ENCODE data around the gene SLC12A3.
A peak's percentile ranks its signal among the peaks of the same experiment; 100 is the strongest.
"Not testable (repeated sequence)": the region's sequence is repeated elsewhere in the genome, so short reads cannot be mapped to it uniquely, and the experiment has no call there.

SLC12A3 gene

GRCh38 chr16:56929639-56930038, 64.6 kb downstream of the SLC12A3 start:
- Mint-ChIP-seq H3K9me3 (ENCODE audit: low read depth) (no peaks in the 10 kb centered on the region), H3K4me1 (ENCODE audit: low read depth) (peaks cover 13% of the 10 kb centered on the region), H3K4me3 (no peak overlapping the region), H3K36me3 (peaks cover 5% of the 10 kb centered on the region), H3K27me3 (no peaks in the 10 kb centered on the region), H3K27ac (no peak overlapping the region)

GRCh38 chr16:56930486-56931270, 65.7 kb downstream of the SLC12A3 start:
- H3K9me3 Mint-ChIP-seq (ENCODE audit: low read depth): no peaks in the 10 kb centered on the region
- no peaks in the 10 kb centered on the region for H3K27me3 Mint-ChIP-seq
- H3K27ac Mint-ChIP-seq: peak overlapping the region; percentile 95
- H3K4me1 Mint-ChIP-seq (ENCODE audit: low read depth): peaks cover 21% of the 10 kb centered on the region
- peak overlapping the region; percentile 61 for H3K4me3 Mint-ChIP-seq
- peaks cover 8% of the 10 kb centered on the region for H3K36me3 Mint-ChIP-seq

- H3K9me3 Mint-ChIP-seq (ENCODE audit: low read depth): no peaks in the 10 kb centered on the region
- H3K36me3 Mint-ChIP-seq: peaks cover 8% of the 10 kb centered on the region
- H3K27ac Mint-ChIP-seq: peak overlapping the region; percentile 95
Observed at GRCh38 chr16:56931271-56931891, 66.4 kb downstream of the SLC12A3 start.

GRCh38 chr16:56931892-56932720, 67.1 kb downstream of the SLC12A3 start, which contains the start of gene HERPUD1:
Gene HERPUD1, plus strand, starts transcription at chr16:56932142. Its CDS starts 103 bp downstream, at chr16:56932245.
- Mint-ChIP-seq H3K4me1 (ENCODE audit: low read depth) (peaks cover 33% of the 10 kb centered on the region), H3K4me3 (peak within 1 kb of the TSS; percentile 97), H3K27me3 (no peaks in the 10 kb centered on the region), H3K9me3 (ENCODE audit: low read depth) (no peaks in the 10 kb centered on the region), H3K27ac (peak within 1 kb of the TSS; percentile 95), H3K36me3 (peaks cover 12% of the 10 kb centered on the region)

More at GRCh38 chr16:56931271-56931891, 66.4 kb downstream of the SLC12A3 start:
- Mint-ChIP-seq H3K4me1 (ENCODE audit: low read depth) (peaks cover 26% of the 10 kb centered on the region), H3K4me3 (peak overlapping the region; percentile 61), H3K27me3 (no peaks in the 10 kb centered on the region)

GRCh38 chr16:56932721-56933619, 68.0 kb downstream of the SLC12A3 start:
- peaks cover 41% of the 10 kb centered on the region for H3K4me1 Mint-ChIP-seq (ENCODE audit: low read depth)
- H3K9me3 Mint-ChIP-seq (ENCODE audit: low read depth): no peaks in the 10 kb centered on the region
- H3K27me3 Mint-ChIP-seq: no peaks in the 10 kb centered on the region
- peak overlapping the region; percentile 95 for H3K27ac Mint-ChIP-seq
- H3K4me3 Mint-ChIP-seq: peak overlapping the region; percentile 97
- peaks cover 16% of the 10 kb centered on the region for H3K36me3 Mint-ChIP-seq

GRCh38 chr16:56933828-56934598, 69.0 kb downstream of the SLC12A3 start:
- Mint-ChIP-seq H3K27me3 (no peaks in the 10 kb centered on the region), H3K4me1 (ENCODE audit: low read depth) (peaks cover 52% of the 10 kb centered on the region), H3K27ac (peak overlapping the region; percentile 95), H3K9me3 (ENCODE audit: low read depth) (no peaks in the 10 kb centered on the region), H3K4me3 (peak overlapping the region; percentile 97), H3K36me3 (peaks cover 24% of the 10 kb centered on the region)

- peak overlapping the region; percentile 97 for H3K4me3 Mint-ChIP-seq
- H3K4me1 Mint-ChIP-seq (ENCODE audit: low read depth): peaks cover 58% of the 10 kb centered on the region
- not testable (repeated sequence) for H3K27me3 Mint-ChIP-seq; H3K9me3 Mint-ChIP-seq (ENCODE audit: low read depth)
- H3K36me3 Mint-ChIP-seq: peaks cover 28% of the 10 kb centered on the region
- H3K27ac Mint-ChIP-seq: peak overlapping the region; percentile 95
Observed at GRCh38 chr16:56934599-56935145, 69.7 kb downstream of the SLC12A3 start.

GRCh38 chr16:56935201-56935600, 70.2 kb downstream of the SLC12A3 start:
- peaks cover 64% of the 10 kb centered on the region for H3K4me1 Mint-ChIP-seq (ENCODE audit: low read depth)
- H3K36me3 Mint-ChIP-seq: peaks cover 28% of the 10 kb centered on the region
- peak overlapping the region; percentile 95 for H3K27ac Mint-ChIP-seq
- H3K9me3 Mint-ChIP-seq (ENCODE audit: low read depth): no peaks in the 10 kb centered on the region
- H3K4me3 Mint-ChIP-seq: peak overlapping the region; percentile 97
- H3K27me3 Mint-ChIP-seq: no peaks in the 10 kb centered on the region

- H3K36me3 Mint-ChIP-seq: peaks cover 28% of the 10 kb centered on the region
- peak overlapping the region; percentile 97 for H3K4me3 Mint-ChIP-seq
Observed at GRCh38 chr16:56936491-56936890, 71.5 kb downstream of the SLC12A3 start.

GRCh38 chr16:56936950-56937349, 71.9 kb downstream of the SLC12A3 start:
- Mint-ChIP-seq H3K4me3 (peak overlapping the region; percentile 97), H3K27me3 (no peaks in the 10 kb centered on the region), H3K4me1 (ENCODE audit: low read depth) (peaks cover 68% of the 10 kb centered on the region), H3K27ac (peak overlapping the region; percentile 95), H3K36me3 (peaks cover 28% of the 10 kb centered on the region), H3K9me3 (ENCODE audit: low read depth) (no peaks in the 10 kb centered on the region)

More at GRCh38 chr16:56936491-56936890, 71.5 kb downstream of the SLC12A3 start:
- H3K27me3 Mint-ChIP-seq: no peaks in the 10 kb centered on the region
- H3K9me3 Mint-ChIP-seq (ENCODE audit: low read depth): no peaks in the 10 kb centered on the region
- peaks cover 65% of the 10 kb centered on the region for H3K4me1 Mint-ChIP-seq (ENCODE audit: low read depth)
- H3K27ac Mint-ChIP-seq: peak overlapping the region; percentile 95

- Mint-ChIP-seq H3K9me3 (ENCODE audit: low read depth) (no peaks in the 10 kb centered on the region), H3K4me3 (peak overlapping the region; percentile 91), H3K36me3 (peaks cover 25% of the 10 kb centered on the region), H3K4me1 (ENCODE audit: low read depth) (peaks cover 81% of the 10 kb centered on the region), H3K27me3 (no peaks in the 10 kb centered on the region), H3K27ac (peak overlapping the region; percentile 100)
Observed at GRCh38 chr16:56938664-56939513, 73.9 kb downstream of the SLC12A3 start.

- Mint-ChIP-seq H3K36me3 (peaks cover 24% of the 10 kb centered on the region), H3K4me3 (peak overlapping the region; percentile 91), H3K27me3 (no peaks in the 10 kb centered on the region), H3K4me1 (ENCODE audit: low read depth) (peaks cover 82% of the 10 kb centered on the region), H3K9me3 (ENCODE audit: low read depth) (no peaks in the 10 kb centered on the region), H3K27ac (peak overlapping the region; percentile 100)
Observed at GRCh38 chr16:56939801-56940200, 74.8 kb downstream of the SLC12A3 start.

Data from activated naive CD8-positive, alpha-beta T cell (primary cell).